Activated naive CD8-positive, alpha-beta T cell treated with anti-CD3 and anti-CD28 coated beads for 36 hours (primary cell): ENCODE measurements around the gene SEMA3D. TPM values are rescaled to one million over a fixed set of nuclear protein-coding genes. Genes with fewer than 3 reads are reported as not detected.

Experiments
- DNase-seq: peaks from one replicate; pipeline ENCODE4 v3.0.0; 2021
- H3K27ac Mint-ChIP-seq: one replicate; pipeline ENCODE4 v1.8.0; 2022; ENCODE audit warnings: mild to moderate bottlenecking, moderate library complexity, mixed read lengths
- H3K27me3 Mint-ChIP-seq: one replicate; pipeline ENCODE4 v1.8.0; 2022; ENCODE audit warnings: mild to moderate bottlenecking, mixed read lengths
- H3K36me3 Mint-ChIP-seq: one replicate; pipeline ENCODE4 v1.8.0; 2021; ENCODE audit warnings: mild to moderate bottlenecking, mixed read lengths
- H3K4me1 Mint-ChIP-seq: one replicate; pipeline ENCODE4 v1.8.0; 2021; ENCODE audit warnings: mixed read lengths
- H3K4me3 Mint-ChIP-seq: one replicate; pipeline ENCODE4 v1.8.0; 2022; ENCODE audit warnings: mild to moderate bottlenecking, moderate library complexity, mixed read lengths
- H3K9me3 Mint-ChIP-seq: one replicate; pipeline ENCODE4 v1.8.0; 2022; ENCODE audit warnings: mixed read lengths
- total RNA-seq, 2 experiments: library from RNA; stranded (reverse); gene quantifications; one replicate each; pipeline ENCODE4 v1.2.3, GENCODE V29; 2021

Gene SEMA3D
- total RNA-seq = not detected

DNA sequence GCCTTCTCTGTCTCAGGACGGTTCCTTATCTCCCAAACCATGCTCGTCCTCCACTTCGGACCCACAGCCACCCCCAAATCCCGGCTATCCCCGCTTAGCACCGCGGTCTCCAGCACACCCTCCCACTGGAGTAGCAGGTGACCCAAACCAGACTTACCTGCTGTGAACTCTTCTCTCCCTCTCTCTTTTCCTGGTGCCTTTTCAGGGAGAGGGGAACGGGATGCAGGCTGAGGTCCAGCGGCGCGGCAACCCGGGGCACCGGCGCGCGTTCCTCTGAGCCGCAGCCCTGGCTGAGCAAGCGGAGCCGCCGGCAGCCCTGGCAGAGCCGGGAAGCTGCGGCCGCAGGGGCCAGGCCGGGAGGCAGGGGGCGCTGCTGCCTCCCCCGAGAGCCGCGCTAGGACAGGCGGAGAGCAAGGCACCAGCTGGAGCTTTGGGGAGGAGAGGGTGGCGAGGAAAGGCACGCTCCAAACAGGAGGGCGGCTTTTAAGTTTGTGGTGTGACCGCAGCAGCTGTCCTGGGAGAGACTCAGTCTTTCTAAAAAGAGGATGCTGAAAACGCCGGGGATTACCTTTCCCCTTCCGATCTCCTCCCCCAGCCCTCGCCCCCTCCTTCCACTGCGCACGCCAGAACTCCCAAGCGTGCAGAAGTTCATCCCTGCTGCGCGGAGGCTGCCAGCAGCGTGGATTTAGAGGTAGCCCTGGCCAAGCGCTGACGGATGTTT lies at the start of gene SEMA3D:
Gene SEMA3D, minus strand, starts transcription at position 536 of the 721 bp plus-strand sequence. CDS start 65,165 bp downstream, outside the sequence.
- Mint-ChIP-seq H3K36me3 (no peaks in the 10 kb centered on the region), H3K4me3 (no peak within 1 kb of the TSS), H3K4me1 (peaks cover 5% of the 10 kb centered on the region), H3K27me3 (peaks cover 38% of the 10 kb centered on the region), H3K27ac (no peak within 1 kb of the TSS), H3K9me3 (no peaks in the 10 kb centered on the region)
- peak; percentile 43 for DNase-seq

DNA sequence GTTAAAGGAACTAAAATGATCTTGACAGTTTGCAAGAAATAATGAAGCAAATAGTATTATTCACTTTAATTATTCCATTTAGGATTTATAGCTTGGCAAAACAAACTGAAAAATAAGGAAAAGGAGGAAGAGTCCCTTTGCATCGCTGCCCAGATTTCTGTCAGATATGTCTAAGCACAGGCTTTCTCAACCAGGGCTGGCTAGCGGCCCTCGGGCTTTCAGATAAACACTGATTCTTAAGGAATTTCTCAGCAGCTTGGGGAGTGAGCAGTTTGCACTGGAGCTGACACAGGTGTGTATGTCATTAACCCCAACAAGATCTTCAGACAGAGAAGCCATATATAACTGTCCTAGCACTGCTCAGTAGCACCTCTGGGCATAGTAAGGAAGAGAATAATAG lies 47.9 kb upstream of the SEMA3D start:
- Mint-ChIP-seq H3K36me3 (no peaks in the 10 kb centered on the region), H3K27me3 (no peaks in the 10 kb centered on the region), H3K4me3 (no peak overlapping the region), H3K9me3 (peaks cover 2% of the 10 kb centered on the region), H3K4me1 (no peaks in the 10 kb centered on the region), H3K27ac (no peak overlapping the region)
- no peak for DNase-seq

DNA sequence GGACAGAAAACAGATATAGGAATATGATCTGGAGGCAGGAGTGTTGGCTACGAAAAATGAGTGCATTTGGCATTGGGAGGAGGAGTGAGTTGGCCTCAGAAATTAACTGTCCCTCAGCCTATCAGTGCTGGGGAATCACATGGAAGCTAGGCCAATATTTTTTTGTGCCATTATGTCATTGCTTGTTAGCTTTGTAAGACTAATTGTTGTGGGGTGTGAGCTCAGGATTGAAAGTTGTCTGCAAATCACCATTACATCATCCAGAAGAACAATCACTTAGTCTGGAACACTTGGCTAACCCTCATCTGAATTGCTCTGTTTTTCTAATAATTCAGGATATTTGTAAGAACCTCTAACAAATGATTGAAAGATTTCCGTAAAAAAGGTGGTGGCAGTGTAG lies 45.2 kb upstream of the SEMA3D start:
- H3K4me3 Mint-ChIP-seq = no peak overlapping the region
- no peaks in the 10 kb centered on the region for H3K4me1 Mint-ChIP-seq
- no peaks in the 10 kb centered on the region for H3K36me3 Mint-ChIP-seq
- H3K9me3 Mint-ChIP-seq = no peaks in the 10 kb centered on the region
- no peak overlapping the region for H3K27ac Mint-ChIP-seq
- DNase-seq = no peak
- no peaks in the 10 kb centered on the region for H3K27me3 Mint-ChIP-seq

DNA sequence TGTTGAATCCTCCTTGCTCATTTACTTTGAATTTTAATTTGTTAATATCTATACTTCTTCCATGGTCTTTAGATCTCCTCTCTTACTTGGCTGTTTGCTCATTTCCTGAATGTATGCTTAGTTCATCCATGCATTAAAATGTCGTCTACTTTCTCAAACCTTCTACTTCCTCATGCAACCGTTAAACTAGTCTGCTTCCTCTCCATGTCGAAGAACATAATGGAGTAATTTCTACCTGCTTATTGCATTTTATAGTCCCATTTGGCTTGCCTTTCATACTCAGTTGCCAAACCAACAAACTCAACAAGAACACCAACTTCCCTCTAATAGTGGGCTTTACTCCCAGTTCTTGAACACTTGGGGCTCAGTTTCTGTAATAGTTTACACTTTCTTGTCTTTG lies 43.8 kb upstream of the SEMA3D start:
- no peak overlapping the region for H3K4me3 Mint-ChIP-seq
- H3K27ac Mint-ChIP-seq = no peak overlapping the region
- no peak for DNase-seq
- no peaks in the 10 kb centered on the region for H3K36me3 Mint-ChIP-seq
- H3K27me3 Mint-ChIP-seq = no peaks in the 10 kb centered on the region
- no peaks in the 10 kb centered on the region for H3K9me3 Mint-ChIP-seq
- no peaks in the 10 kb centered on the region for H3K4me1 Mint-ChIP-seq

DNA sequence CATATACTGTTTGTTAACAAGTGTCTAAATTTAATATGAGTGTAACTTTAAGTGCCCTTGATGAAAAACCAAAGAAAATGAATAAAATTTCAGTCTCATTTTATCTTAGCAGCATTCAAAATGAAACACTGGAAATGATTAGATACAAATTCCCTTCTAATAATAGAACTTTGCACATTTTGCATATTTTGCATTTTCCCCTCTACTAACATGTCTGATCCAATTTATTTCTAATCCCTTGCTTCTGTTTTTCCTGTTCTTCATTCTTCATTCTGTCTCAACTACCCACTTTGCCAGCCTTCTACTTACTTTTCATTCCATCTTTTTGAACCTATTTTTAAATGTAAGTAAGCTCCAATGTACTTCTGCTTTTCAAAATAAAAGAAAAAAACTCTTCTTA lies 42.7 kb upstream of the SEMA3D start:
- no peaks in the 10 kb centered on the region for H3K9me3 Mint-ChIP-seq
- H3K4me1 Mint-ChIP-seq = no peaks in the 10 kb centered on the region

DNA sequence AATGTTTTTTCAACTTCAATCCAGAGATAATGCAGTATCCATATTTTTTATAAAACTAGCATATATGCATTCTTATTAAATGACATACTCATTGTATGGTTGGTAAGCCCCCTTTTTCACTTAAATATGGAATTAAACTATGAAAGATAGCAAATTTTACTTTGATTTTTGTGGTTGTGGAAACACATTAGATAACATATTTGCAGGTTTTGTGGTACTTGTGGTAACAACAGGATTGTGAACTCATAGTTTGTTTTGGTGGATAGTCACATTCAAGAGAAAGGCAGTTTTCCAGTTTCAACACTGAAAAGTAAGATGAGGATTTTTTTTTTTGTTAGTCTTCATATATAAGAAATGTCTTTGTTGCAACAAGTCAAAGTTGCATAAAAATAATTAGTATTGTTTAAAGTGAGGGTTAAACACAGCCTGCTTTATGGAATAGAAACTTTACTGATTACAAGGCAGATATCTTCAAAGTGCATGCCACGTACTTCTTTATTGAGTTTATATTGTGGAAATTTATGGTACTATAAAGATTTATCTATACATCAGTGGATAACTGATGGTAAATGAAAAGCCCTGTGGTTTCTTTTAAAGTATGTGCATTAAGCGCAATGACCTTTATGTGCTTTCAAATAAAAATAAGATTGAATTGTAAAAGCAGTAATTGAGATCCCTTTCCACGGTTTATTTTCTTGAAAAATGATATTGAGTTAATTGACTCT lies 39.7 kb upstream of the SEMA3D start:
- Mint-ChIP-seq H3K27me3 (no peaks in the 10 kb centered on the region), H3K27ac (no peak overlapping the region), H3K4me1 (no peaks in the 10 kb centered on the region), H3K36me3 (no peaks in the 10 kb centered on the region), H3K4me3 (no peak overlapping the region), H3K9me3 (no peaks in the 10 kb centered on the region)
- DNase-seq = no peak

More for the DNA sequence above, 42.7 kb upstream of the SEMA3D start:
- H3K36me3 Mint-ChIP-seq = no peaks in the 10 kb centered on the region
- H3K27me3 Mint-ChIP-seq = no peaks in the 10 kb centered on the region
- H3K27ac Mint-ChIP-seq = no peak overlapping the region
- H3K4me3 Mint-ChIP-seq = no peak overlapping the region
- no peak for DNase-seq

DNA sequence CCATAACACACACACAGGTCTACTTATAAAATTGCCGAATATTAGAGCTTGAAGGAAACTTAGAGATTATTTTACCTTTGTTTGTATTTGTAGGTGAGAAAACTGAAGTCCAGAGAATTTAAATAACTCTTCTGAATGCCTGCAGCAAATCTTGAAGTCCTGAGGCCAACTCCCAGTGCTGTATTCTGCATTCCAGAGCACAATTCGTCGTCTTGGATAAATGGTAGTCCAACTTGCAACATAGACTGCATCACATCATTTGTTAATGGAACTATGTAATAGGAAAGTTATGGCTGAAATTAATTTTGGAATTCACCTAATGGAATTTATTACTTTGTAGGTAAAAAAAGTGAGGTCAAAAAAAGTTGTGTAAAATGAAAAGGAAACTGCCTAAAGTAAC lies 37.3 kb upstream of the SEMA3D start:
- no peaks in the 10 kb centered on the region for H3K9me3 Mint-ChIP-seq
- H3K27ac Mint-ChIP-seq = no peak overlapping the region
- H3K4me3 Mint-ChIP-seq = no peak overlapping the region
- H3K4me1 Mint-ChIP-seq = no peaks in the 10 kb centered on the region
- no peak for DNase-seq
- H3K27me3 Mint-ChIP-seq = no peaks in the 10 kb centered on the region
- no peaks in the 10 kb centered on the region for H3K36me3 Mint-ChIP-seq

DNA sequence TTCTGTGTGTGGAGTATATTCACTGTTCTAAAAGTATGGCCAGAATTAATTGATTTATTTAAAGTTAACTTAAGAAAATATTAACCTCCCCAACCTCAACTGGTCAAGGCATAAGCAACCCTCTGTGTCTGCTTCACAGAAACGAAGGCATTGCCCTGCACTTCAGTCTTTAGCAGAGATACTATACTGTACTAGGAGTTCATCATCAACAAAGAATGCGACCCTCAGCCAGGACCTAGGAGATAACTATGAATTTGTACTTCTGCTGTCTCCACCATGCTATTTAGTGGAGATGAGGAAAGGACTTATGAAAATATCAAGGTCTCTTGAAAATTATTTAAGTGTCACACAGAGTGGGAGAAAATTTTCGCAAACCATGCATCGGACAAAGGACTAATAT lies 35.7 kb upstream of the SEMA3D start:
- no peaks in the 10 kb centered on the region for H3K36me3 Mint-ChIP-seq
- no peaks in the 10 kb centered on the region for H3K4me1 Mint-ChIP-seq

DNA sequence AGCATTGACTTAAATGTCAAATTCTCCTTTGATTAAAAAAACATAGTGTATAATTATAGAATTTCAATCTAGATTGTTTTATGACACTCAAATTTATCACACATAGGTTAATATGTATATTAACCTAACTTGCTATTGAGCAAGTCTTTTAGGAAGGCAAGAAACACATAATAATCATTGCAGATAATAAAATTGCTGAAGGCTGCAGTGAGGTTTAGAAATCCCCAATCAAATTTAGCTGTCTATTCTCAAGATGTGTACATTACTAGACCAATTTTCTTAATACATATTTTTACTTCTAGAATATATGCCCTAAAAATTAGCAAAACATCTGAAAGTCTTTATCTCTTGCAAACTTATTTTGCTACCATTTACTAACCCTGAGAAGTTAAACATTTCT lies 34.9 kb upstream of the SEMA3D start:
- DNase-seq = no peak
- Mint-ChIP-seq H3K4me3 (no peak overlapping the region), H3K36me3 (no peaks in the 10 kb centered on the region), H3K4me1 (no peaks in the 10 kb centered on the region), H3K27me3 (no peaks in the 10 kb centered on the region), H3K27ac (no peak overlapping the region), H3K9me3 (no peaks in the 10 kb centered on the region)

More for the DNA sequence above, 35.7 kb upstream of the SEMA3D start:
- H3K9me3 Mint-ChIP-seq = no peaks in the 10 kb centered on the region
- H3K27ac Mint-ChIP-seq = no peak overlapping the region
- H3K27me3 Mint-ChIP-seq = no peaks in the 10 kb centered on the region
- DNase-seq = no peak
- no peak overlapping the region for H3K4me3 Mint-ChIP-seq

DNA sequence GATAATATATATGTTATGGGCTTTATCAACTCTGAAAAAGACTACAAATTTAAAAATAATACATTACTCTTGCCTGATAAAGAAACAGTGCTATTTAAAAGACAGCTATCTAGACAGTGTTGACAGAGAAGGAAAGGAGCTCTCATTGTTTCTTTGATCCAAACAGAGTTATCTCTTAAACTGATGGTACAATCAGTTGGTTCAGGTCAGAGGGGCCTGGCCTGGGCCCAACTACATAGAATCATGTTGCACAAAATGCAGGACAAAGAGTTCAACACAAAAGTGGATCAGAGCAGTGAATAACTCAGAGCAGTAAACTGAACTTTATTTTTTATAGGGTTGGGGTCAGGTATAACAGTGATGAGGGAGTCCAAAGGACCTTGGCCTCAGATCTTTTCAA lies 33.8 kb upstream of the SEMA3D start:
- Mint-ChIP-seq H3K4me3 (no peak overlapping the region), H3K27ac (no peak overlapping the region), H3K27me3 (no peaks in the 10 kb centered on the region), H3K36me3 (no peaks in the 10 kb centered on the region), H3K4me1 (no peaks in the 10 kb centered on the region), H3K9me3 (no peaks in the 10 kb centered on the region)
- DNase-seq = no peak

DNA sequence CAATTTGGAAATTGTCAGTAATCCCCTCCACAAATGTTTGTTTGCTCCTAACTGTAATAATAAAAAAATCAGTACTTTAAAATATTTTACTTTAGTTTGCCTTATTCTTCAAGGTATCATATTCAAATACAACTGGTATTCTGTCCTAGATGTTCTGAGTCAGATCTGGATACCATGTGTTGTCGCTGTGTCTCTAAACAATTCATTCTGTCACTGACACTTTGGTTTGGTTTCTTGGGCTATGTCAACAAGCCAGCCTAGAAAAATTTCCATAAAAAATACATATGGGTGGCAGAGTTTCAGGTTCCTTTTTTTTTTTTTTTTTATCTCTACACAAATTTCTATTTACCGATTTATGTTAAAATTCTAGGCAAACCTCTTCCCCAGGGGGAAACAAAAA lies 33.2 kb upstream of the SEMA3D start:
- Mint-ChIP-seq H3K9me3 (no peaks in the 10 kb centered on the region), H3K4me3 (no peak overlapping the region), H3K4me1 (no peaks in the 10 kb centered on the region), H3K36me3 (no peaks in the 10 kb centered on the region), H3K27ac (no peak overlapping the region), H3K27me3 (no peaks in the 10 kb centered on the region)
- no peak for DNase-seq

DNA sequence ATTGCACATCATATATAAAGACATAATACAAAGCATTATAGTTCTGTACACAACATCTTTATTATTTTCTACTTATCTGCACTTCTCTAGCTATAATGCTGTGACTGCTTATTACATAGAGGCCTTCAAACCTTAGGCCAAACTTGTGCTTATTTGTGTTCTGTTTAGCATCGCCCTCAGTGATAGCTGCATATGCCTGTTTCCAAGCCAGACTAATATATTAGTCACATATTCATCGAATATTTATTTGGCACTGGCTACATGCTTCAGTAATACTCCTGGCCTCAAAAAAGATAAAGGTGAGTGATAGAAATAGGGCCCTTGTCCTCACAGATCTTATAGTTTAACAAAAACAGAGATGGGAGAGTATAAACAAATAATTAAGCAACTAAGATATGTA lies 30.2 kb upstream of the SEMA3D start:
- H3K4me3 Mint-ChIP-seq = no peak overlapping the region
- no peaks in the 10 kb centered on the region for H3K27me3 Mint-ChIP-seq

DNA sequence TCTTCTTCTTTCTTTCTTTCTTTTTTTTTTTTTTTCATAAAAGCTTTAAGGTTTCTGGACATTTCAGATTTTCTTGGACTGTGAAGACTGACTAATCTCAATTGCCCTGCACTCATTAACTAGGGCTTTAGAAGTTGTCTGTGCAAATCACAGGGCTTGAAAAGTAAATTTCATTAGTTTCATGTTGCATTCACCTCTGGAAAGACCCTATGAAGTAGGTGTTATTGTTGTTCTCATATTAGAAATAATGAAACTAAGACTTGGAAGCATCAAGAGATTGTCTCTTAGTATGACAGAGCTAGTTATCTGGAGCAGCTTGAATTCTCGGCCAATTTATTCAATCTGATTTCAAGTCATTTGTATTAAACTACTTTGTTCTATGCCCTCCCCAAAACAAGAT lies 28.2 kb upstream of the SEMA3D start:
- Mint-ChIP-seq H3K36me3 (no peaks in the 10 kb centered on the region), H3K27me3 (no peaks in the 10 kb centered on the region), H3K4me1 (no peaks in the 10 kb centered on the region), H3K27ac (no peak overlapping the region), H3K9me3 (no peaks in the 10 kb centered on the region), H3K4me3 (no peak overlapping the region)
- DNase-seq = no peak

More for the DNA sequence above, 30.2 kb upstream of the SEMA3D start:
- no peaks in the 10 kb centered on the region for H3K4me1 Mint-ChIP-seq
- no peak overlapping the region for H3K27ac Mint-ChIP-seq
- no peaks in the 10 kb centered on the region for H3K9me3 Mint-ChIP-seq
- no peaks in the 10 kb centered on the region for H3K36me3 Mint-ChIP-seq
- no peak for DNase-seq

DNA sequence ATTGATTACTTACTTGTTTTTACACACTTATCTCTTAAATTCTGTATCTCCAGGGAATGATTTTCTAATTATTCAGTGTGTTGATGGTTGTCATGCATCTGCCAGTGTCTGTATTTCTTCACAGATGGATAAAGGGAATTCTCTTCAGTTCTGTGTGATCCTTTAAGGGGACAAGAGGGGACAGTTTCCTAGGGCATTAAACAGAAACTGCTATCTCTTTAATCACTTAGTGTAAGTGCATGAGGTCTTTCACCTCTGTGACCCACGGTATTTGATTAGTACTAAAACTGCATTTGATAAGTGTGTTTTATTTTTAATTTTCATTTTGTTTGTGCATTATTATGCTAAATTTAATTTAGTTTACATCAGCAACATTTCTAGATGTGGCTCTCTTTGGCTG lies 26.6 kb upstream of the SEMA3D start:
- H3K27ac Mint-ChIP-seq = no peak overlapping the region
- H3K4me1 Mint-ChIP-seq = no peaks in the 10 kb centered on the region
- H3K4me3 Mint-ChIP-seq = no peak overlapping the region
- H3K9me3 Mint-ChIP-seq = no peaks in the 10 kb centered on the region
- H3K36me3 Mint-ChIP-seq = no peaks in the 10 kb centered on the region
- DNase-seq = no peak
- no peaks in the 10 kb centered on the region for H3K27me3 Mint-ChIP-seq

DNA sequence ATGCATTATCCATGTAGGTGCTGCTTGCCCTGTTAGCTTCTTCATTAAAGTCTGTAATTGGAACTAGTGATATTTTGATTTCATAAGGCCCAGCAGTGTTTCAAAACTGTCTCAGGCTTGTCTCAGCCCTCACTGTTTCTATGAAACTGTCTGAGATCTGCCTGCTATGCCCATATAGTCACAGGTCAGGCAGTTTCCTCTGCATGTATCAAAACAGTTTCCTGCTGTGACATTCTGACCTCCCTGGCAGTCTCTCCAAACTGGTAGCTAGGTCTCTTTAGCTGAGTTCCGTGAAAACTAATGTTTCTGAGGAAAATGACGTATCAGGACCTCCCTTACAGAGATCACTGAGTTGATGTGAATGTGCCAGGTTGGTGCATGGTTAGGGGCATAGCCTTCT lies 18.9 kb upstream of the SEMA3D start:
- no peaks in the 10 kb centered on the region for H3K4me1 Mint-ChIP-seq

DNA sequence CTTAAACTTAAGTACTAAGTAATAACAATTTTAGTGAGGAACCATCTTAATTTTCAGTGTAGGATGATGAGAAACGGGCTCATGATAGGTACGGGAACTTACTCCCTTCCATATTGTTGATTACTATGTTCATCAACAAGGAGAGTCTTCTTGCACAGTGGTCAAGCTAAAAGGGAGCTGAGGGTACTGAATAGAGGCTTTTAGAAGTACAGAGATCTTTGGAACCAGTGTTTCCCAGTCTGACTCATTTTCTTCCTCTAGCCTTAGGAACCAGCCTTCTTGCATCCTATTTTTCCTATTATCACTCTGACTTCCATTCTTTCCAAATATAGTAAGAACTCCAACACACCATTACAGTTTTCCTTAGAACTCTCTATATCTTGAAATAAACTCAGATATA lies 17.6 kb upstream of the SEMA3D start:
- H3K4me1 Mint-ChIP-seq = no peaks in the 10 kb centered on the region
- H3K4me3 Mint-ChIP-seq = no peak overlapping the region
- no peaks in the 10 kb centered on the region for H3K9me3 Mint-ChIP-seq
- no peaks in the 10 kb centered on the region for H3K27me3 Mint-ChIP-seq
- H3K27ac Mint-ChIP-seq = no peak overlapping the region
- no peaks in the 10 kb centered on the region for H3K36me3 Mint-ChIP-seq
- DNase-seq = no peak

More for the DNA sequence above, 18.9 kb upstream of the SEMA3D start:
- no peaks in the 10 kb centered on the region for H3K9me3 Mint-ChIP-seq
- H3K4me3 Mint-ChIP-seq = no peak overlapping the region
- H3K36me3 Mint-ChIP-seq = no peaks in the 10 kb centered on the region
- no peak for DNase-seq
- H3K27me3 Mint-ChIP-seq = no peaks in the 10 kb centered on the region
- no peak overlapping the region for H3K27ac Mint-ChIP-seq
